Superior temporal gyrus (tissue), 1 donor: ENCODE measurements around the gene PPP1R3D.
"Not testable (repeated sequence)": the region's sequence is repeated elsewhere in the genome, so short reads cannot be mapped to it uniquely, and the experiment has no call there.

Experiments
- DNase-seq: peaks from one replicate; pipeline ENCODE4 v3.0.0-alpha.2; 2016; ENCODE audit errors: extremely low spot score

Gene PPP1R3D

DNA sequence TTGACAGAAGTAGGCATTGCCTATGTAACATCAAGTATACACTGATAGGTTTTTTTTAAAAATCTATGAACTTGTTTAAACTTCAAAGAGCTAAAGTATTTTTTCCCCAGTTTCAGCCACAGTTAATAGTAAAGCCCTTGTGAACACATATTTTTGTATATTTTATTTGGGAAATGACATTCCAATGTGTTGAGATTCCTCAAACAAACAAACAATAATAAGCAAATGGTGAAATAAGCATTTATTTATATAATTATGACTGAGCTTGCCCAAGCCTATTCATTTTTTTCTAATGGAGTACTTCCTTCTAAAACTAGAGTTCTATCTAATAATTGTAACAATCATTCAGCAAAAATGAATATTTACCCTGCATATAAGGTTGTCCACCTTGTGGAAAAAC is 19.2 kb downstream of the PPP1R3D start:
- DNase-seq = no peak

DNA sequence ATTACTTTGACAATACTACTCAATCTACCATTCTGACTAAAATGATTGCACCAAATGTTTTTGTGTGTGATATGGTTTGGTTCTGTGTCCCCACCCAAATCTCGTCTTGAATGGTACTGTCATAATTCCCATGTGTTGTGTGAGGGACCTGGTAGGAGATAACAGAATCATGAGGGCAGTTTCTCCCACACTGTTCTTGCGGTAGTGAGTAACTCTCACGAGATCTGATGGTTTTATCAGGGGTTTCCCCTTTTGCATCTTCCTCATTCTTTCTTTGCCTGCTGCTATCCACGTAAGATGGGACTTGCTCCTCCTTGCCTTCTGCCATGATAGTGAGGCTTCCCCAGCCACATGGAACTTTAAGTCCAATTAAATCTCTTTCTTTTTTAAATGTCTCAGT is 27.5 kb downstream of the PPP1R3D start:
- no peak for DNase-seq

DNA sequence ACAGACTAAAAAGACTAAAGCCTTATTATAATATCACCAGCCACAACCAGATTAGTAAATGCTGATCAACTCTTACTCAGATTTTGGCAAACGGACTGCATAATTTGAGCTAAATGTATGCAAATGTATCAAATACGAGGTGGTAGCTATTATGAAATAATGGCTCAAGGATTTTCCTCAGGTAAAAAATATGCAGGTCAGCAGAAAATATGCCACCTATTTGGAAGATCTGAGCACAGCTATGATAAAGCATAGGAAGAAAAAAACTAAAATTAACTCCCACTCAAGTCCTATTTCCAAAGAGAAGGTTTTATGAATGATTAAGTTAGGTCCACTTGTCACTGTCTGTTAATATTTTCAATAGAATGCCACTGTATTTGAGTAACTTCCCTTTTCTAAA is 29.1 kb downstream of the PPP1R3D start:
- DNase-seq = no peak

DNA sequence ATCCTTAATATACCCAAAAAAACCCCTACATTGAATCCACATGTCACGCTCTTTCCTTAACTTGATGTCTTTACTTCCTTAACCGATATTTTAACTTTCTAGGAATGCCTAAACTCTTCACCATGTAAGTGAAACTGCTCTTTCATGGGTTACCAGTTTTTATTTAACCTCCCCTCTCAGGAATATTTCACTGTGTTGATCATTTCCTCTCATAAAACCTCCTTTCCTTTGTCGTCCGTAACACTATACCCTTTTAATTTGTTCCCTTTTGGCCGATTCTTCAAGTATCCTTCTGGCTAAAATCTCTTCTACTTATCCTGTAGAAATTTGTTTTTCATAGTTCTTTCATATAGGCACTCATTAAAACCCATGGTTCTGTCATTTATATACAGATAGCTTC is 31.2 kb downstream of the PPP1R3D start:
- no peak for DNase-seq

DNA sequence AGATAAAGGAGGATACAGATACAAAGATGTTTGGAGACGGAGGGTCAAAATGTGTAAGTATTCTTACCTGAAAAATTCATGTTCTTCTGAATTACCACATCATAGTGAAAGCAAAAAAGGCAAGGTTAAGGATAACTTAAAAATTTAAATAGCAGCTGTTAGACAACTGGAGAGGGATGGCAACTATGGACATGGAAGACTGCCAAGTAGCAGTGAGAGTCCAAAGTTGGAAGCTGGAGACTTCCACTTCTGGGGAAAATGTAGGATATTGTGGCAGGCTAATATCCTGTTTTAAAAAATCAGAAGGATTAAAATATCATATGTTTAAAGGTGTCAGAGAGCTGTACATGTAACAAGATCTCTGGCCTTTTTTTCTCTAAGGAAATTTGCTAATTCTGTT is 36.5 kb downstream of the PPP1R3D start:
- no peak for DNase-seq

DNA sequence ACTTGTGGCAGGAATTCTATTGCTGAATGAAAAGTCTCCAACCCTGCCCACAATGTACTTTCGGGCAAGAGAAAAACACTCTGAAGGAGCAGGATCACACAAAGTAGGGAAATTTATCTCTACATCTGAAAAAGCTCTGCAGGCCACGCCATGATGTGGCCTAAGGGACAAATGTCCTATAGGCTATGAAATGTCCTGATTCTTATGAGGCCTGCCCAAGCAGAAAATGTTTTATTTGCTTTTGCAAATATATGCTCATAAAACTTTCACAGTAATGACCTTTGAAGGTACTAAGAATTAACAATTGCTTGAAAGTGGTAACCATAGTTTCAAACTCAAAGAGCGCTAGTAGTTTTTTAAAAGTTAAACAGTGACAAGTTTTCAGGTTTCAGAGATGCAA is 37.6 kb downstream of the PPP1R3D start:
- DNase-seq = no peak

DNA sequence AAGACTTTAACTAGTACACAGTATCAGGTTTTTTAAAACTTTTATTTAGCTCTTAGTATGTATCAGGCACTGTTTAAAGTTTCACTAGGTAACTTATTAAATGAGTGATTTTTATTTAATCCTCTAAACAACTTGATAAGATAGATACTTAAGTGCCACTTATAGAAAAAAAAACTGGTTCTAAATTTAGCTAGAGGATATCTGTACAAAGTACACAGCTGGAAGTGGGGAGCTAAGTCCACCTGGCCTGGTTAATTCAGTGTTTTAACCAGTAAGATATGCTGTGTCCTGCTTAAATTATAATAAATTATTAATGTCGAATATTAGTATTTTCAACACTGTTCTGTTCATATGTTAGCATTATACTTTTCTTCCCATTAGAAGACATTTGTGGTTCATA is 44.2 kb downstream of the PPP1R3D start:
- DNase-seq = no peak

DNA sequence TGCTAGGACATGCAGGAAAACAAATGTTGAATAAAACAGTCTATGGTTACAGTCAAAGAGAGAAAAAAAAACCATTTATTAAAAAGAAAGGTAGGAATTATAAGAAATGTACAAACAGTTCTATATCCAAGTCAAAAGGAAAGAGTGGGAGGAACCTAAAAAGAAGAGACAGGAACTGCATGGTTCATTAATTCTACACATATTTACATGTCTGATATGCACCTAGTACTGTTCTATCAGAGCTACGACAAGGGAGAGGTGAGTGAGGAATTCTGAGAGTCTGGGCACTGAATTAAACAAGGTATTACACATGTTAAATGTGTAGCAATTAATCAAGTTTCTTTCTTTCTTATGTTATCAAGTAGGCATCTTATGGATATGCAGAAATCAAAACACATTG is 48.5 kb downstream of the PPP1R3D start:
- no peak for DNase-seq

DNA sequence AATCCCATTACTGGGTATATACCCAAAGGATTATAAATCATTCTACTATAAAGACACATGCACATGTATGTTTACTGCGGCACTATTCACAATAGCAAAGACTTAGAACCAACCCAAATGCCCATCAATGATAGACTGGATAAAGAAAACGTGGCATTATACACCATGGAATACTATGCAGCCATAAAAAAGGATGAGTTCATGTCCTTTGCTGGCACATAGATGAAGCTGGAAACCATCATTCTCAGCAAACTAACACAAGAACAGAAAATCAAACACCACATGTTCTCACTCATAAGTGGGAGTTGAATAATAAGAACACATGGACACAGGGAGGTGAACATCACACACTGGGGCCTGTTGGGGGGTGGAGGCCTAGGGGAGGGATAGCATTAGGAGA is 50.1 kb downstream of the PPP1R3D start:
- not testable (repeated sequence) for DNase-seq

DNA sequence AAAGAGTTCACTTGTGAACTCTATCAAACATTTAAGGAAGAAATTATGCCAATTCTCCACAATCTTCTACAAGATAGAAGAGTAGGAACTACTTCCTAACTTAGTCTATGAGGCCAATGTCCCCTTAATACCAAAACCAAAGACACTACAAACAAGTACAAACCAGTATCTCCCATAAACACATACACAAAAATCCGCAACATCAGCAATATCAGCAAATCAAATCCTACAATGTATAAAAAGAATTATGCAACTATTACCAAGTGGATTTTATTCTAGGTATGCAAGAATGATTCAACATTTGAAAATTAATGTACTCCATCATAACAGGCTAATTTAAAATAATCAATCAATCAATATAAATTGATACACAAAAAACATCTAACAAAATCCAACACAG is 52.1 kb downstream of the PPP1R3D start:
- DNase-seq = no peak
